ENCODE results near the gene RND1.
"Not testable (repeated sequence)": the region's sequence is repeated elsewhere in the genome, so short reads cannot be mapped to it uniquely, and the experiment has no call there.

Gene RND1

DNA sequence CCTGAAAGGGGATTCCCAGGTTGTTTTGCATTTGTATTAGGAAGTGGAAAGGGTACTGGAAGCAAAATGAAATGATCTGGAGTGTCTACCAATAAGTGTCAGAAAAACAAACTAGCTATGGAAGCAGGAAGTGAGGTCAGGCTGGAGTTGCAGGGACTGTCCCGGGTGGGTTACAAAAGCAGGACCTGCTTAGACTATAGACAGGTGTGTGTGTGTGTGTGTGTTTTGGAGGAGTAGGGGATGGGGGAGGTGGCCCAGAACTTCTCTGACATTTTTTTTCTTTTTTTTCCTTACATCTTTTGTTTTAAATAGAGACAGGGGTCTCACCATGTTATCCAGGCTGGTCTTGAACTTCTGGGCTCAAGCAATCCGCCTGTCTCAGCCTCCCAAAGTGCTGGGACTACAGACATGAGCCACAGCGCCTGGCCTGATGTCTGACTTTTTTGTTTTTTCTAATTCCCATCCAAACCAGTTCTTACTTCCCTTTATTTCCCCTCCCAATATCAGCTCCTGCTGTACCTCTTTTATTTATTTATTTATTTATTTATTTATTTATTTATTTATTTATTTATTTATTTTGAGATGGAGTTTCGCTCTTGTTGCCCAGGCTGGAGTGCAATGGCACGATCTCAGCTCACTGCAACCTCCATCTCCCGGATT lies 512 bp upstream of the RND1 start:
- DNase-seq = no peak

DNA sequence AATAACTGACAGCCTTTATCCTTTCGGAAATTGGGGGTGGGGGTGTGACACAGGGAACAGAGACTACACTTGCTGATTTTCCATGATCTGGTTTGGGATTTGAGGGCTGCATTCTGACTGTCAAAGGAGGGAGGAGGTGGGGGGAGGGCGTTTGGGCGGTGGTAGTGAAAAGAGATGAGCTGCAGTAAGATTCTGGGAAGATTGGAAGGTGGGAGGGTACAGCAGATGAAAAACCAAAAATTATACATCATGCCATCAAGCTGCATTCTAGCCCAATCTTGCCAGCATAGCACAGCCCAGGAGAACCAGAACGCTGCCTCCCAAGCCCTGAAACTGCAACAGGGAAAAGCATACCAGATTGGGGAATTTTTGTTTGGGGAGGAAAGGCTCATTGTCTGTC lies 2.4 kb downstream of the RND1 start:
- DNase-seq = no peak

GRCh38 chr12:48862760-48863159 lies 2.9 kb downstream of the RND1 start:
- DNase-seq = no peak

- no peak for DNase-seq
Measured at GRCh38 chr12:48861111-48861510, 4.6 kb downstream of the RND1 start.

- not testable (repeated sequence) for DNase-seq
Measured at GRCh38 chr12:48860236-48860635, 5.4 kb downstream of the RND1 start.

GRCh38 chr12:48859607-48860006 lies 6.1 kb downstream of the RND1 start:
- no peak for DNase-seq

DNA sequence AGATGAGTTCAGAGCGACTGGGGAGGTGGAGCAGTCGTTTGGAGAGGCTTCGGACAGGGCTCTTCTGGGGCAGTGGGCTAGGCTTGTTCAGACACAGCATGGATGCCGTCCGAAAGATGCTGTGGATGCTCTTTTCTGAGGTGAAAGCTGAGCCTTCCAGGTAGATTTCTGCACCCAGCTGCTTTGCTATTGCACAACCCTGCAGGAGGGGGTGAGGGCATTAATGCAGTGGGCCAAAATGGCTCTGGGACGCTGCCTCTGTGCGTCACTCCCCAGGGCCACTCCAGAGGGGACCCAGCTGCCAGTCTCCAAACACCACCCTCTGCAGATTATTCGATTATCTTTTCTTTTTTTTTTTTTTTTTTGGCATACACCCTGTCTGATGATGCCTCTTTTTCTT lies 7.6 kb downstream of the RND1 start:
- no peak for DNase-seq

GRCh38 chr12:48857278-48857994 lies 8.2 kb downstream of the RND1 start:
- no peak for DNase-seq

DNA sequence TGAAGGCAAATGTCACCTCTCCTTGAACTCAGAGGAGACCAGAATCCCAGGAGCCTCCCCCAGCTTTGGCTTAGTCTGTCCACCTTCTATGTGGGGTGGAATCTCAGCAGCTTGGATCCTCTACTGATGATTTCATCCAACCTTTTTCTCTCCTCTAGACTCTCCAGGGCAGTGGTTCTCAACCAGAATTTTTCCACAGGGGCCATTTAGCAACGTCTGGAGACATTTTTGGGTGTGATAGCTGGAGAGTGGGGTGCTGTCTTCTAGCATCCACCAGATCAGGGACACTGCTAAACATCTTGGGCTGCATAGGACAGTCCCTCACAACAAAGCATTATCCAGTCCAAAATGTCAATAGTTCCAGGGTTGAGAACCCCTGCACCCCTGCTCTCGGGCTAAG lies 9.3 kb downstream of the RND1 start:
- no peak for DNase-seq

- DNase-seq = not testable (repeated sequence)
Measured at GRCh38 chr12:48854932-48855331, 10.7 kb downstream of the RND1 start.

DNA sequence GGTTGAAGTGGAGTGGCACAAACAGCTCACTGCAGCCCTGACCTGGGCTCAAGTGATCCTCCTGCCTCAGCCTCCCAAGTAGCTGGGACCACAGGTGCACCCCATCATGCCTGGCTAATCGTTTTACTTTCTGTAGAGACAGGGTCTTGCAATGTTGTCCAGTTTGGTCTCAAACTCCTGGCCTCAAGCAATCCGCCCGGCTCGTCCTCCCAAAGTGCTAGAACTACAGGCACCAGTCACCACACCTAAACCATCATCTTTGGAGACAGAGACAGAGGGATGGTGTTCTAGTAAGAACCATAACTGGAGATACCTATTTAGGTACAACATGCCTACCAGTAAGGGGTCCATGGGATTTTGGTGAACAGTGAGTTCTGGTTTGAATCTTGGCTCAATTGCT lies 11.2 kb downstream of the RND1 start:
- DNase-seq = no peak

DNA sequence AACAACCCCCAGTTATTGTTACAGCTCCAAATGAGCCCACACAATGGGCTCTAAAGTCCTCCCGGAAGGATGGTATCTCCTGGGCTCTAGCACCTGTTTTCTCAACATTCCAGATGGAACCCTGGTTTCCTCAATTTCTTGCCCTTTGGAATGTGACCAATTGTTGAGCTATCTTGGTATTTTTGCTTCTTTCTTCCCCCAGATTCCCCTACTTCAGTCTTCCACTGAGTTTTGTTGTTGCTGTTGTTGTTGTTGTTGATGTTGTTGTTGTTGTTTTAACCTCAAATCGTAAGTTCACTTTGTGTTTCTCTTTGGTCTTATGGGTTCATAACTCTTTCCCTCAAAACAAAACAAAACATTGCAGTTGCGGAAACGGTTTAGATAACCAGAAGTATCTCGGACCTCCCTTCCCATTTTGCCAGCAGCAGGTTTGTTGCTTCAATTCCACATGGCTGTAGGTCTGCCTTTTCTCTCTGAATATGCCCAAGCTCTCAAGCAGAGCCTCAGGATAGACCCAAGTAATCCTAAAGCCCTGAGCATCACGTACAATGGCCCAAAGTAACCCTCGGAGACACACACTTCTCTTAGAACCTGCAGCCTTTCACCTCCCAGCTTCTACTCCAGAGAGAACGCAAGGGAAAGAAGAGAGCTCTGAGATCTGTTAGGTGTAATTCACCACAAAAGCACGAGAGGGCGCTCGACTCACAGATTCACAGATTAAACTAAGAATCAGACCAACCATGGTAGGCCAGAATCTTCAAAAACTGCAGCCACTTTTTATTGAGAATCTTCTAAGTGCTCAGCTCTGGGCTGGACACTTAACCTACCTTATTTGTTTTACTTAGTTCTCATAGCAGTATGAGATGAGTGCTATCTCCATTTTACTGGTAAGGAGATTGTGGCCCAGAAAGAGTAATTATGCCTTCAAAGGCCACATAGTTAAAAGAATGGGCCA lies 12.7 kb downstream of the RND1 start:
- peak; percentile 93 for DNase-seq

DNA sequence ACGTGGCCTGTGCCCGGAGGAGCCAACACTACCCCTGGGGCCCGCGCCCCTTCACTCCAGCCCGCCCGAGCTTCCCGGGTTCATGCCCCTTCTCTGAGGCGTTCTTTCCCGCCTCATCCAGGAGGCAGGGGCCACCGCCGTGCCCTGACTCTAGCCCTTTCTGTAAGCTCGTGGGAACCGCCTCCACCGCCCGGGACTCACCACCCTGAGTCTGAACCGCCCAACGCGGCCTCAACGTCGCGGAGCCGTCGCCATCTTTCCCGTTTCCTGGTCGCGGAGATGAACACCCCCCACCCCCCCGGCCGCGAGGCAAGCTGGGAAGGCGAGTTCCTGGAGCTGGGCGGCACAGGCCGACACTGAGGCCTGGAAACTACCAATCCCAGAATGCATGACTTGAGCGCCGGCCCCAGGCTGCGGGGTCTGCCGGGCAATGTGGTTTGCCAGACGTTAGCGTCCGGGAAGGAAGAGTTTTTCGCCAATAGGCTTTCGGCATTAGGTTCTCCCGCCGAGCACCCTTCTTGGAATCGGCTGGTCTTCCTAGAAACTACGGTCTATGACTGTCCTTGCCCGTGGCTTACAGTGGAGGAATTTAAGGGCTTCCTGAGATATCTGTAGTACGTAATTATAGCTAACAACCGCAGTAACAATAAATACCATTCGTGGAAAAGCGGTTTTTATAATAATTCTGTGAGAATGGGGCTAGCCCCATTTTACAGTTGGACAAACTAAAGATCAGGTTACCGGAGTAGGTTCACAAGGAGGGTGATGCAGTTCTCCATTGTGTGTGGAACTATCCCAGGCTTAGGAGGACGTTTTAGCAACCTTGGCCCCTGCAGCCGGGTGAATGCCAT lies 13.6 kb downstream of the RND1 start, which contains the start of gene DDX23:
Gene DDX23 (minus strand): TSS at position 281 of the 851 bp plus-strand sequence. CDS start 6,381 bp downstream, outside the sequence.
- DNase-seq = peak; percentile 98

DNA sequence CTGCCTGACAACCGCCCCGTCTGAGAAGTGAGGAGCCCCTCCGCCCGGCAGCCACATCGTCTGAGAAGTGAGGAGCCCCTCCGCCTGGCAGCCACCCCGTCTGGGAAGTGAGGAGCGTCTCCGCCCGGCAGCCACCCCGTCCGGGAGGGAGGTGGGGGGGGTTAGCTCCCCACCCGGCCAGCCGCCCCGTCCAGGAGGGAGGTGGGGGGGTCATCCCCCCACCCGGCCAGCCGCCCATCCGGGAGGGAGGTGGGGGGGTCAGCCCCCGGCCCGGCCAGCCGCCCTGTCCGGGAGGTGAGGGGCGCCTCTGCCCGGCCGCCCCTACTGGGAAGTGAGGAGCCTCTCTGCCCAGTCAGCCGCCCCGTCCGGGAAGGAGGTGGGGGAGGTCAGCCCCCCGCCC lies 23.6 kb downstream of the RND1 start:
- DNase-seq = not testable (repeated sequence)

- no peak for DNase-seq
Measured at GRCh38 chr12:48838048-48838447, 27.6 kb downstream of the RND1 start.

DNA sequence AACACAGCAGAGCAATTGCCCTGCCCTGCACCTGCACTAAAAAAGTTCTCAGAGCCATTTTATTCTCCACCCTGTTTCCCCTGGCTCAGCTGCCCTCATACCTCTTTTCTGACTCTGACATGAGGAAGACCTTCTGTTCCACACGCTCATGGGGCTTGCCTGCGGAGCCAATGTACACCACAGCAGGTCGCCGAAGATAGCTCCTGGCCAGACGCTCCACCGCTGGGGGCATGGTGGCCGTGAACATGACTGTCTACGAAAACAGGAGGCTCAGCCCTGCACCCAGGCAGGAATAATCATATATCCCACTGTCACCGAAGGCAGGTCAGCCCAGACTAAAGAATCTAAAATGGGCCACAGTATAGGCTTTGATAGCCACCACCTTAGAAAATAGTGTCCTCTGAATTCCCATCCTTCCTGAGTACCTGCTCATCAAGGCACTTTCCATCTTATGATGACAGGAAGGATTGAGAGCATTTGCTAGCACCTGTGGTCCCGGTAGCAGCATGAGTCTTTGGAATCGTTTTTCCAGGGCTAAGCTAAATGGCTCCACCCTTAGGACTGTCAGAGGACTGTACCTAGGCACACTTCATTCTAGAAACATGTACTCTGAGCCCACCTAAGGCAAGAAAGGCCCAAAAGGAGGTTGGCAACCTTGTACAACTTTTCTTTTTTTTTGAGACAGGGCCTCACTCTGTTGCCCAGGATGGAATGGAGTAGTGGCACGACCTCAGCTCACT lies 33.2 kb downstream of the RND1 start:
- DNase-seq = no peak

GRCh38 chr12:48831257-48831656 lies 34.4 kb downstream of the RND1 start:
- DNase-seq = no peak

GRCh38 chr12:48828841-48829575 lies 36.7 kb downstream of the RND1 start:
- DNase-seq = no peak

DNA sequence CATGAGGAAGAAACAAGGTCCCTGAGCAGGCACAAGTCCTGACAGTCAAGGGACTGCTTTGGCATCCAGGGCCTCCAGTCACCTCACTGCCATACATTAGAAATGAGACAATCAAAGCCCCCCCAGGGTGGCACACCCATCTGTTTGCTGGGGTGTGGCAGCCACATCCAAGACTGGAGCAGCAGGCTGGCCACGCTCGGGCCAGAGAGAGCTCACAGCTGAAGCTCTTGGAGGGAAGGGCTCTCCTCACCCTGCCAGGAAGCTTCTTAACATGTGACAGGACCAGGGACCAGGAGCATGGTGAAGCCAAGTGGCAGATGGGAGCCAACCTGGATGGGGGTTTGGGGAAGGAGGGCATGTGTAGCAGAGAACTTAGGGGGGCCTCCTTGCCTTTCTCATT lies 37.4 kb downstream of the RND1 start:
- no peak for DNase-seq

DNA sequence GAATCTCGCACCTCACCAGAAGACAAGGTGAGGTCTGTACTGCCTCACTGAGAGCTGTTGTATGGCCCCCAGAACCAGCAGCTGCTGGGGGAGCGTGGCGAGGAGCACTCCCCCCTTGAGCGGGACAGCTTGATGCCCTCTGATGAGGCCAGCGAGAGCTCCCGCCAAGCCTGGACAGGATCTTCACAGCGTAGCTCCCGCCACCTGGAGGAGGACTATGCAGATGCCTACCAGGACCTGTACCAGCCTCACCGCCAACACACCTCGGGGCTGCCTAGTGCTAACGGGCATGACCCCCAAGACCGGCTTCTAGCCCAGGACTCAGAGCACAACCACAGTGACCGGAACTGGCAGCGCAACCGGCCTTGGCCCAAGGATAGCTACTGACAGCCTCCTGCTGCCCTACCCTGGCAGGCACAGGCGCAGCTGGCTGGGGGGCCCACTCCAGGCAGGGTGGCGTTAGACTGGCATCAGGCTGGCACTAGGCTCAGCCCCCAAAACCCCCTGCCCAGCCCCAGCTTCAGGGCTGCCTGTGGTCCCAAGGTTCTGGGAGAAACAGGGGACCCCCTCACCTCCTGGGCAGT lies 38.1 kb downstream of the RND1 start:
- DNase-seq = no peak

- no peak for DNase-seq
Measured at GRCh38 chr12:48827026-48827425, 38.6 kb downstream of the RND1 start.

All from suppressor macrophage treated with lipopolysaccharide for 4 hours (primary cell).